AG04450 (cell line): ENCODE results near the gene MTURN. TPM values are rescaled to one million over a fixed set of nuclear protein-coding genes. Genes with fewer than 3 reads are reported as not detected.

Experiments
- CTCF ChIA-PET: fragments of 300-600, 350-600 bp; formaldehyde crosslinking; extraction: SDS; loops from one replicate; lab custom pipeline; 2022; ENCODE audit warnings: antibody characterized with exemption, inconsistent platforms; lab: Charles Lee
- POLR2A ChIA-PET: fragments of 350-600 bp; formaldehyde crosslinking; extraction: SDS; loops from one replicate; lab custom pipeline; 2021; ENCODE audit warnings: antibody characterized with exemption, inconsistent platforms; lab: Yijun Ruan, JAX
- DNase-seq: peaks from one replicate; pipeline ENCODE4 v3.0.0-alpha.2; 2011; ENCODE audit warnings: low read depth, low spot score
- H3K27ac ChIP-seq: one replicate; pipeline ENCODE4 v1.5.1; 2012; ENCODE audit warnings: low read depth, low read length, control low read depth
- H3K27me3 ChIP-seq: one replicate; pipeline ENCODE4 v1.6.0; 2012; ENCODE audit warnings: low read length; ENCODE audit not compliant: control insufficient read depth, insufficient read depth
- H3K4me3 ChIP-seq: 2 replicates; pipeline ENCODE4 v1.5.1; 2011; ENCODE audit warnings: mild to moderate bottlenecking, low read depth, low read length, control low read depth
- H3K9me3 ChIP-seq: 2 replicates; pipeline ENCODE4 v1.5.1; 2012; ENCODE audit warnings: low read length; ENCODE audit not compliant: control insufficient read depth, insufficient read depth
- CTCF ChIP-seq: IDR thresholded peaks from 2 replicates; pipeline ENCODE4 v1.5.1; 2011; ENCODE audit warnings: low read depth, low read length, control low read depth, inconsistent platforms
- polyA plus RNA-seq: library from polyadenylated mRNA; depleted of rRNA; stranded (reverse); fragments of >200 nt; gene quantifications from 2 replicates; pipeline ENCODE4 v1.2.3, GENCODE V29; 2011

The MTURN gene
- polyA plus RNA-seq, 1 experiment, result 6.7 TPM

- DNase-seq, result no peak
- H3K27ac ChIP-seq, result no peak overlapping the region
- no peak for TF ChIP-seq CTCF
- no peaks in the 10 kb centered on the region for H3K9me3 ChIP-seq
- H3K27me3 ChIP-seq, result no peaks in the 10 kb centered on the region
- CTCF ChIA-PET, result interaction anchor here (0.6 to 1.3 kb wide), 2 partner anchors 21 to 60 kb away, joined by 3 read pairs; no protein-coding TSS in a partner anchor
- POLR2A ChIA-PET, result no interaction called here
- peak overlapping the region; percentile 82 for H3K4me3 ChIP-seq
Observed at GRCh38 chr7:30133736-30134610, 813 bp upstream of the MTURN start.

GRCh38 chr7:30135301-30136116 lies 723 bp downstream of the MTURN start:
- Histone ChIP-seq H3K27me3 (no peaks in the 10 kb centered on the region), H3K4me3 (peak overlapping the region; percentile 82), H3K9me3 (no peaks in the 10 kb centered on the region), H3K27ac (no peak overlapping the region)
- DNase-seq, result peak; percentile 21
- POLR2A ChIA-PET, result no interaction called here
- CTCF ChIA-PET, result interaction anchor here (1.0 to 1.3 kb wide), 2 partner anchors 61 to 429 kb away, joined by 3 to 4 read pairs; no protein-coding TSS in a partner anchor
- TF ChIP-seq CTCF, result no peak

- POLR2A ChIA-PET, result no interaction called here
- CTCF ChIA-PET, result interaction anchor here (1.0 kb wide), 1 partner anchor 428 kb away, joined by 4 read pairs; no protein-coding TSS in a partner anchor
- H3K27me3 ChIP-seq, result no peaks in the 10 kb centered on the region
- DNase-seq, result no peak
- no peaks in the 10 kb centered on the region for H3K9me3 ChIP-seq
- no peak for TF ChIP-seq CTCF
- H3K4me3 ChIP-seq, result peak overlapping the region; percentile 82
- no peak overlapping the region for H3K27ac ChIP-seq
Observed at GRCh38 chr7:30136117-30136731, 1.4 kb downstream of the MTURN start.

- DNase-seq, result no peak
- Histone ChIP-seq H3K4me3 (peak overlapping the region; percentile 82), H3K27me3 (no peaks in the 10 kb centered on the region), H3K27ac (no peak overlapping the region), H3K9me3 (no peaks in the 10 kb centered on the region)
- POLR2A ChIA-PET, result no interaction called here
- TF ChIP-seq CTCF, result no peak
- CTCF ChIA-PET, result interaction anchor here (1.0 kb wide), 1 partner anchor 427 kb away, joined by 4 read pairs; no protein-coding TSS in a partner anchor
Observed at GRCh38 chr7:30136743-30137485, 2.1 kb downstream of the MTURN start.
